ENCODE measurements around the gene ACSS1.

The ACSS1 gene

GRCh38 chr20:25058051-25058846 lies at the start of gene ACSS1:
Gene ACSS1 (minus strand): TSS chr20:25058139. CDS start chr20:25058102, 37 bp downstream.
- peak; percentile 50 for DNase-seq

- DNase-seq: no peak
Observed at GRCh38 chr20:25103526-25103925, 45.6 kb upstream of the ACSS1 start.

- DNase-seq: no peak
Observed at GRCh38 chr20:25100914-25101313, 43.0 kb upstream of the ACSS1 start.

GRCh38 chr20:25099601-25100140 lies 41.7 kb upstream of the ACSS1 start:
- DNase-seq: no peak

- no peak for DNase-seq
Observed at GRCh38 chr20:25097498-25097897, 39.6 kb upstream of the ACSS1 start.

GRCh38 chr20:25090492-25091429 lies 32.8 kb upstream of the ACSS1 start:
- no peak for DNase-seq

- no peak for DNase-seq
Observed at GRCh38 chr20:25089662-25090061, 31.7 kb upstream of the ACSS1 start.

- DNase-seq: no peak
Observed at GRCh38 chr20:25089096-25089495, 31.2 kb upstream of the ACSS1 start.

GRCh38 chr20:25088267-25088666 lies 30.3 kb upstream of the ACSS1 start:
- DNase-seq: no peak

GRCh38 chr20:25087186-25087929 lies 29.4 kb upstream of the ACSS1 start:
- no peak for DNase-seq

GRCh38 chr20:25085756-25086495 lies 28.0 kb upstream of the ACSS1 start:
- DNase-seq: no peak

GRCh38 chr20:25084626-25085187 lies 26.8 kb upstream of the ACSS1 start:
- no peak for DNase-seq

- no peak for DNase-seq
Observed at GRCh38 chr20:25083773-25084625, 26.1 kb upstream of the ACSS1 start.

- no peak for DNase-seq
Observed at GRCh38 chr20:25083141-25083772, 25.3 kb upstream of the ACSS1 start.

- no peak for DNase-seq
Observed at GRCh38 chr20:25082498-25082873, 24.5 kb upstream of the ACSS1 start.

GRCh38 chr20:25081730-25082497 lies 24.0 kb upstream of the ACSS1 start, which contains the start of gene VSX1:
Gene VSX1 (minus strand): TSS chr20:25082141. CDS start chr20:25082096, 45 bp downstream.
- DNase-seq: no peak

GRCh38 chr20:25081065-25081729 lies 23.3 kb upstream of the ACSS1 start:
- DNase-seq: no peak

- DNase-seq: no peak
Observed at GRCh38 chr20:25079171-25079570, 21.2 kb upstream of the ACSS1 start.

- no peak for DNase-seq
Observed at GRCh38 chr20:25078662-25079061, 20.7 kb upstream of the ACSS1 start.

Data from suppressor macrophage treated with lipopolysaccharide for 4 hours (primary cell).